Endometrium (tissue), 2 donors: ENCODE results near the gene C8G.

Source experiments
- FAIRE-seq: peaks from 2 replicates; lab custom pipeline; 2012; peaks lifted over from hg19 to GRCh38; lab: Jason Lieb, UNC
- donor health status: control.
- donor health status: control.

The C8G gene

DNA sequence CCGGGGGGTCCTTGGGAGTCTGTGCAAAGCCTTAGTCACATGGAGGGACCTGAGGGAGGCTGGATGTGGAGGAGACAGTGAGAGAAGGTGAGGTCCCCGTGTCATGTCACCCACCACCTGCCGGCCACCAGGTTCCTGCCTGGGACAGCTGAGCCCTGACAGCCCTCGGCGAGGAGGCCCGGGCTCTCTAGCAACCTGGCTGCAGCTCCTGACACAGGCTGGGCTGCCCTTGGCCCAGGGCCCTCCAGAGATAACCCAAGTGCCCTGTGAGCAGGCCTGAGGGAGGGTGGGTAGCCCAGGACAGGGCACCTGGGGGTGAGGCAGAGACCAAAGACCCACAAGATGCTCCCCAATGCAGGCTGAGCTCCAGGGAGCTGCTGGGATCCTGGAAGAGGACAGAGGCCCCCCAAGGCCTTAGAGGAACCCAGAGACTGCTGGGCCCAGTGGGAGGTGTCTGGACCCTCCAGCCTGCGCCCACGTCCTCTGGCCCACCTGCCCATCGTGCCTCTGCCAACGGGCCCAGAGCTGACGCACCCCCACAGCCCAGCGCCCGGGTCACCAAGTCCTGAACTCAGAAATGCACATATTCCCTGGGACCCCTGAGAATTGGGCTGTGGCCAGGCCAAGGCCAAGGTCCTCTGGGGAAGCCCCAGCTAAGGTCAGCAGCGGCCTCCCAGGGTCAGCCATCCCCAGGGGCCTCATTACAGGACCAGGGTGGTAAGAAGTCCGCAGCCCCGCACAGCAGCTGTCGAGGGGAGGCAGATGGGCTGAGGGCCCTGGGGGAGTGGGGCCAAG lies 23.5 kb downstream of the C8G start:
- FAIRE-seq: no peak

DNA sequence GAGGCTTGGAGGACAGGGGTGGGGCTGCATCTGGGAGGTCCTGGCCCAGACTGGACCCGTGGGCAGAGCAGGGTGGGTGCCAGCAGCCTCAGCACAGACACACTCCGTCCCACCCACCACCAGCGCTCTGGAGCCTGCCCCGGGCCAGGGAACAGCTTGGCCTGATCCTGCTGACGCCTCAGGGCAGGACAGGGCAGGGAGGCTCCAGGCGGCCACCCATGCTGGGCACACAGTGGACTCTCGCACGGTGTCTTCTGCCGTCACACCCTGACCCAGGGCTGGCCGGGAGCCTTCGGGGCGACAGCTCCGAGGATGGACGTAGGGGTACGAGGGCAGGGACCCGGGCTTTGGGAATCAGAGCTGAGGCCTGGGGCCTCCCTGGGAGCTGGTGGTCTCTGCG lies 24.1 kb downstream of the C8G start:
- no peak for FAIRE-seq

DNA sequence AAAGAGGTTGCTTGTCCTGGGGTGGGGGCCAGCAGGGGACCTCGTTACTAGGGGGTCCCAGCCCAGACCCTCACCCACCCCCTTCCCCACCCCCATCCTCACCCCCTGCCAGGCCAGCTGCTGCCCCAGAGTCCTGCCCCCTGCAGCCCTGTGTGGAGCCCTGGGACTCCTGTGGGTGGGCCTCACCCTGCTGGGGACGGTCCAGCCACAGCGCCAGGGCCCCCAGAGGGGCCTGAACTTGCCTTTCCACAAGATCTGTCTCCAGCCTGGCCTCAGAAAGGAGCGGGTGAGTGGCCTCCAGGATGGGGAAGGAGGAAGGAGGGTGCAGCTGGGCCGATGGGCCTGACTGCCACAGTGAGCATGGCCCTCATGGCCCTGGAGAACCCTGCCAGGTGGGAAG lies 24.7 kb downstream of the C8G start:
- FAIRE-seq: no peak

DNA sequence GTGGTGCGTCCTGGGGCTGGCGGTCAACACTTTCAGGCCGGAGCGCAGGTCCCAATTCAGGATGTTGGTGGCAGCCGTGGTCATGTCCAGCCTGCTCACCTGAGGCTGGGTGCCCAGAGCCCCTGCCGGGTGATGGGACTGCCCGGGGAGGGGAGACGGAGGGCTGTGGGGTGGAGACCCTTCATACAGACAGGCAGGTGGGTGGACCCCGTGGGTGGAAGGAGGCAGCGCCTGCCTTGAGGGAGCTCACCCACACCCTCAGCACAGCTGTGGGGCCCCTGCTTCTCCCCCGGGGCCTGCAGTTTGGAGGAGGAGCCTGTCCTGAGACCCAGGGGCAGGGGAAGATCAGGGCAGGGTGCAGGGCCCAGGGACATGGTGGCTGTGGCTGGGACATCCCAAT lies 25.3 kb downstream of the C8G start:
- FAIRE-seq: no peak

DNA sequence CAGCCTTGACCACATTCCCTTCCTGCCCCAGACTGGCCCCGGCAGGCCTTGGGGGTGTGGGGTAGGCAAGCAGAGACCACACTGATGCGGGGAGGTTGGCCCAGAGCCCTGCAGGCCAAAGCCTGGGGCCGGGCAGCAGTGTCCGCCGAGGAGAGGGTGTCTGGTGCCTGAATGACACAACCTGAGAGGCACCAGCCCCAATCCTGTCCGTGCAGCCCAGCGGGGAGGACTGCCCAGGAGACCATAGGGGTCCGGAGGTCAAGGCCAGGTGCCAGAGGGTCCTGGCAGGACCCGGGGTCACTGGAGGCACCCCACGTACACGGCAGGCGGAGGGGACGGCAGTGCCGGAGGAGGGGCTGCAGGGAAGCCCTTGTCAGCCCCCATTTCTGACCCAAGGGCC lies 26.7 kb downstream of the C8G start:
- FAIRE-seq: no peak

DNA sequence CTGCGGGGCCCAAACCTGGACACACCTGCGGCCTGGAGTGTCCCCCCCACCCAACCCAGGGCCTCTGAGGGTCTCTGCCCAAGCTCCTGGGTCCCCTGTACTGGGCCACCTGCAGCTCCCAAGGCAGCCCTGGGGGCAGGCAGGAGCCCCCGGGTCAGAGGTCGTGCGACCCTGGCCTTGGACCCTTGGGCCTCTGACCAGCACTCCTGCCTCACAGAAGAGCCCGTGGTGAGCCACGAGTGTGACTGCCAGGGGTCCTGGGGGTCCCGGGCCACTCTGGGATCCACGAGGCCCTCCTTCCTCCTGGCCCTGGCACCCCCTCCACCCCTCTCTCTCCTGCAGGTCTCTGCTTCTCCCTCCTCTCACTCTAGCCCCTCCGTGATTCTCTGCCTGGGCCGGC lies 27.3 kb downstream of the C8G start:
- no peak for FAIRE-seq

DNA sequence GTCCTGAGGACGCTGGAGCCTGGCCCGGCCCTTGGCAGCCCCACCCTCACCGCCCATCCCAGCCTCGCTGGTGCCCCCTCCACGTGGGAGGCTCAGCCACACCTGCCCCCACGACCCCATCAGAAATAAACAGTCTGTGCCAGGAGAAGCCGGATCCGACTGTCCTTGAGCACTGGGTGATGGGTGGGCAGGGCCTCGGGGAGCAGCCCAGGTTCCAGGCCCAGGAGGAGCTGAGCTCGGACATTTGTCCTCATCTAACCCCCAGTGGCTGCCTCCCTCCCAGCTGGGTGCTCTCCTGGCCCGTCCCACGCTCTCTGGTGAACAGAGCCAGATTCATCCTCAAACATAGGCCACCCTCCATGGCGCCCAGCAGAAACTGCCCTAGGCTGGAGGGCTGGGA lies 27.7 kb downstream of the C8G start:
- FAIRE-seq: no peak

DNA sequence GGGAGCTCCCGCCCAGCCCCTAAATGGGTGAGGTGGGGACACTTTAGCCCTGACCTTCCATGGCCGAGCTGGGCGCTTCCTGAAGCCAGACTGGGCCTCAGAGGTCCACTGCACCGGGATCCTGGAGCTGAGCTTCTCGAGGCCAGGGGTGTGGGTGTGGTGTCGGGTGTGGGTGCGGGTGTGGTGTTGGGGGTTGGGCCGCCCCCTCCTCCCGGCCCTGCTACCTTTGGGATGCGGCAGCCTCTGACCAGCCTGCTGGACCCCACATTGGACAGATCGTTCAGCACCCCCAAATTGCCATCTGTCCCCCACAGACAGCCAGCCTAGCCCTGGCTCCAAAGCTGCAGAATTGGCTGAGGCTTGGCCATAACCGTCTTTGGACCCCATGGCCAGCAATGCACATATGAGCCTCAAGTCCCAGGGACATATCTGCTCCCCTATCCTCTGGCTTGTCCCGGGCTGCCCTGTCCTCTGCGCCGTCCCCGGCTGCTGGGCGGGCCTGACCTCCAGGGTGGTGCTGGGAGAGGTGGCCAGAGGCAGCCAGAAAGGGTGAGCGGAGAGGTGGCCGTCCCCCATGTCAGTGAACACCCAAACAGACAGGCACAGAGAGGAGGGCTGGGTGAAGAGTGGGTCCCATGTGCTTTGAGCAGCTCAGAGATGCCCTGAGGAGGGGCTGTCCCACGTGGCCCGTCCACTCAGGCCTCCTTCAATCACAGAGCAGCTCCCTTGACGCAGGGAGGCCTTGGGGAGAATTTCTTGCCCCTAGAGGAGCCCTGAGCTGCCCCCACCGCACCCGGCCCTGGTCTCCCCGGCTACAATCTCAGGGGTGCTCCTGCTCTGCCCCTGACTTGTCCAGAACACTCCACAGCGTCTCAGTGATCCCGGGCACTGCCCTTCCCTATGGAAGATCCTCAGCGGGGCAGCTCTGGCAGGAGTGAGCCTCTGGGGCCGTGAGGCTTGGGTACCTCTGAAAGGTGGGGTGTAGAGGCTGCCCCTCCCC lies 28.9 kb downstream of the C8G start:
- FAIRE-seq: no peak

DNA sequence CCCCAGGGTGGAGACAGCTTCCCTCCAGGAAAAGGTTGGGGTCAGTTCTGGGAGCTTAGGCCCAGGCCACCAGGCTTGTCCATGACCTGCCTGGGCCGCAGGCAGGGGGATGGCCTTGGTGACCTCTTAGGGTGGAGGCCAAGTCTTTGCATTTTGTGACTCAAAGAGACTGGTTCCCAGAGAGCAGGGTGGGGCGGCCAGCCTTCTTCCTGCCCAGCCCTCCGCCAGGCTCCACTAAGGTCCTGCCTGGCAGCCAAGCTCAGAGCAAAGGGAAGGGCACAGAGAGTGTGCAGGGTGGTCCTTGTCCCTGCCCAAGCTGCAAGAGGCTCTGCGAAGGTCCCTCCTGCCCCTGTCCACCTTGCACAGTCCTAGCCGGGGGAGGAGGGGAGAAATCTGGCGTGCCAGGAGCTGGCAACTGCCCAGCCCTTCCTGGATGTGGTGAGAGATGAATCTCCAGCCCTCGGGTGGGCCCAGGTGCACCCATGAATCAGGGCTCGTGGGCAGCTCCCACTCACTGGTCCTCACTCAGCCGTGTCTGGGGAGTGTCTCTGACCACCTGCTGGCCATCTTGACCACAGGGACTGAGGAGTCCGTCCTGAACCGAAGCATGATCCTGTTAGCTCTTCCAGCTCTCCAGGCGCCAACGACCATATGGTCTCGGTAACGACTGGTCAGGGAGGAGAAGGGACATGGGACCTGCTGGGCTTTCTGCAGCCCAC lies 29.9 kb downstream of the C8G start:
- no peak for FAIRE-seq

DNA sequence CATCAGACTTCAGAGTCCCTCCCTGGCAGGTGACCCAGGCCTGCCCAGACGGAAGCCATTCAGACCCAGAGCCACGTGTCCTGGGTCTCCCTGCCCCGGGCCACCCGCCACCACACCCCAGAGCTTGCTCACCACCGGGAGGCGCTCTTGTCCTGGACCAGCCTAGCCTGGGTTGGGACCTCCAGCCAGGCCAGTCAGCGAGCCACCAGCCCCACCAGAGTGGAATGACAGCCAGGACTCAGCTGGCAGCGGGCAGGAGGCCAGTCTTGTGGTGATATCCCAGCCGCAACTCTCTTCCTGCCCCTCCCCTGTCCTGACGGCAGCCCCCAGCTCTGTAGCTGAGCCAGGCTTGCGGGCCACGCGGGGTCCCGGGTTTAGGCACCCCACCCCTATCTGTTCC lies 30.6 kb downstream of the C8G start:
- FAIRE-seq: no peak

DNA sequence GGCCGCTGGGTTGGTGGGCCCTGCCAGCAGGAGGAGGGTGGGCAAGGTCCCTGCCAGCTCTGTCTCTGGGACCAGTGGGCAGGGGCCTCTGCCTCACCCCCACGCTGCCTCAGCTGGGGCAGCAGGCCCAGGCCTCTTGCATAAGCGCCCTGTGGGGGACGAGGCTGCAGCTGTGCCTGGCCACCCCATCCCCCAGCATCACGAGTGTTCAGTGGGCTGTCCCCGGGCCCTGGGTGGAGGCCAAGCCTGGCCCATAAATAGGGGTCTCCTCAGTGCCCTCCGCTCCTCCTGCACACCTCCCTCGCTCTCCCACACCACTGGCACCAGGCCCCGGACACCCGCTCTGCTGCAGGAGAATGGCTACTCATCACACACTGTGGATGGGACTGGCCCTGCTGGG lies 32.2 kb downstream of the C8G start, which contains the start of gene PTGDS:
TSS of gene PTGDS (plus strand) at position 282 of the 400 bp plus-strand sequence. CDS start at position 357, 75 bp downstream.
- no peak for FAIRE-seq

DNA sequence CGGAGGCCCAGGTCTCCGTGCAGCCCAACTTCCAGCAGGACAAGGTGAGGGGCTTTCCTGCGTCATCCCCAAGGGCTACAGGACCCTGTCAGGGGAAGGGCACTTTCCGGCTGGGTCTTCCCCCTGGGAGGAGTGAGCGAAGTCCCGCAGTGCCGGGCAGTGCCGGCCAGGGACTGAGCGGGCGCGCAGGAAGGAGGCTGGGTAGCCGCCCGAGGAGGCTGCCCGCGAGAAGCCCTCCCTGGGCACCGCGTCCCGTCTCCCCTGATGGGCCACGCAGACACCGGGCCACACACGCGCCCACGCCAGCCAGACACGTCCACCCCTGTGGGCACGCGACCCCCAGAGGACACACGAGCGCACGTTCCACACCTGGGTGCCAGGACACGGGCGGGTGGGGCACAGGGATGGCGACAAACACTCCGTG lies 32.6 kb downstream of the C8G start:
- no peak for FAIRE-seq

DNA sequence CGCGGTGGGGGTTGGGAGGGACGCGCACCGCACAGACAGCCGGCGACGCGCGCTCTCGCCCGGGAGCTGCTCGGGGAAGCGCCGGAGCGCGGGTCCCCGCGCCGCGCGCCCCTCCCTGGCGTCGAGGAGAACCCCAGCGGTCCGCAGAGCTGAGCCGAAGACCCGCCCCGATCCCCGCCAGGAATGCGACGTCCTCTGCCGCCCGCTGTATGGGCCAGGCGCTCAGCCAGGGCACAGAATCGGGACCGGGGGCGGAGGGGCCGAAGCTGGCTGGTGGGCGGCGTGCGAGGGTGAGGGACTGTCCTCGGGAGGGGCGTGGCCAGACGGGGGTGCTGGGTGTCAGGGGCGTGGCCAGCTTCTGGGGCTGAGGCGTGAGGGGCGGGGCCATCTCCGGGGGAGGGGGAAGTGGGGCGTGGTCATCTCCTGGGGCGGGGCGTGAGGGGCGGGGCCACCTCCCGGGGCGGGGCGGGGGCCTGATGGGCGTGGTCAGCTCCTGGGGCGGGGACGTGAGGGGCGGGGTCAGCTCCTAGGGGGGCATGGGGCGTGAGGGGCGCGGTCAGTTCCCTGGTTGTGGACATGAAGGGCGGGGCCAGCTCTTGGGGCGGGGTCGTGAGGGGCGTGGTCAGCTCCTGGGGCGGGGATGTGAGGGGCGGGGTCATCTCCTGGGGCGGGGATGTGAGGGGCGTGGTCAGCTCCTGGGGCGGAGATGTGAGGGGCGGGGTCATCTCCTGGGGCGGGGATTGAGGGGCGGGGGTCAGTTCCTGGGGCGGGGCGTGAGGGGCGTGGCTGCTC lies 33.2 kb downstream of the C8G start:
- FAIRE-seq: no peak

DNA sequence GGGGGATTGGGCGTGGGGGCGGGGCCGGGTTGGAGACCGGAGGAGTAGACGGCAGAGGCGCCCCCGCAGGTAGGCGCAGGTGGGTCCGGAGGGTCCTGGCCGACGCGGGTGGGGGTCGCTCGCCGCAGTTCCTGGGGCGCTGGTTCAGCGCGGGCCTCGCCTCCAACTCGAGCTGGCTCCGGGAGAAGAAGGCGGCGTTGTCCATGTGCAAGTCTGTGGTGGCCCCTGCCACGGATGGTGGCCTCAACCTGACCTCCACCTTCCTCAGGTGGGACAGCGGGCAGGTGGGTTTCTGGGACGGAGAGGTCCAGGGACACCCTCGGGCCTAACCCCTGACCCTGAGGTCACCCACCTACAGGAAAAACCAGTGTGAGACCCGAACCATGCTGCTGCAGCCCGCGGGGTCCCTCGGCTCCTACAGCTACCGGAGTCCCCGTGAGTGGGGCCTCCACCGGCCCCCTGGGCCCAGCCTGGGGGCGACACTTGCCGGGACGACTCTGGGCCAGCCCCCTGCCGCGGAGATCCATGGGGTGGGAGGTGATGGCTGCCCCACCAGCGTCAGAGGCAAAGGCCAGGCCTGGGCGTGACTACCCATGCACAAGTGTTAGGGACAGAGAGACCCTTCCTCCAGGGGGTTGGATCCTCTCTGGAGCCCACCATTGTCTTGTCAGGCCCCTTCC lies 34.0 kb downstream of the C8G start:
- FAIRE-seq: no peak

DNA sequence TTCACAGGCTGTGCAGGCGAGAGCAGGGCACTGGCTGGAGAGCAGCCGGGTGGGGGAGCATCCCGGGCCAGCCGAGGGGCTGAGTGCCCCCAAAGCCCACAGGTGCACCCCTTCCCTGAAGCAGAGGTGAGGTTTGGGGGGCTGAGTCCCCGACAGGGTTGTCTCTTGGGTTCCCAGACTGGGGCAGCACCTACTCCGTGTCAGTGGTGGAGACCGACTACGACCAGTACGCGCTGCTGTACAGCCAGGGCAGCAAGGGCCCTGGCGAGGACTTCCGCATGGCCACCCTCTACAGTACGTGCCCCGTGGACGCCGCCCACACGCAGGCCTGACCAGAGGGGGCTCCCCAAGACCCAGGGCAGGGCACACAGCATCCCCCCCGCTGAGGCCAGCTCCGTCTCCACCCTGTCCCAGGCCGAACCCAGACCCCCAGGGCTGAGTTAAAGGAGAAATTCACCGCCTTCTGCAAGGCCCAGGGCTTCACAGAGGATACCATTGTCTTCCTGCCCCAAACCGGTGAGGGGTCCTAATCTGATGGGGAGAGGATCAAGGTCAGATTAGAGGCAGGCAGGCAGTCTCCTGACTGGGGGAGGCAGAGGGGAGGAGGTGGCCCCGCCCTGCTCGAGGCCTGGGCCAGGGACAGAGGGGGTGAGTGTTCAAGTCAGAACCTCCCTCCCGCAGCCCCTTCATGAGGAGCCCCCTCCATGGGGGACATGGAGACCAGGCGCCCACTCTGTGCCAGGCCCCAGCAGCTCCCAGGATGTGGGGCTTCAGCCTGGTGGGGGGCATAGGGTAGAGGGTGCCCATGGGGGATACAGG lies 34.9 kb downstream of the C8G start:
- no peak for FAIRE-seq

DNA sequence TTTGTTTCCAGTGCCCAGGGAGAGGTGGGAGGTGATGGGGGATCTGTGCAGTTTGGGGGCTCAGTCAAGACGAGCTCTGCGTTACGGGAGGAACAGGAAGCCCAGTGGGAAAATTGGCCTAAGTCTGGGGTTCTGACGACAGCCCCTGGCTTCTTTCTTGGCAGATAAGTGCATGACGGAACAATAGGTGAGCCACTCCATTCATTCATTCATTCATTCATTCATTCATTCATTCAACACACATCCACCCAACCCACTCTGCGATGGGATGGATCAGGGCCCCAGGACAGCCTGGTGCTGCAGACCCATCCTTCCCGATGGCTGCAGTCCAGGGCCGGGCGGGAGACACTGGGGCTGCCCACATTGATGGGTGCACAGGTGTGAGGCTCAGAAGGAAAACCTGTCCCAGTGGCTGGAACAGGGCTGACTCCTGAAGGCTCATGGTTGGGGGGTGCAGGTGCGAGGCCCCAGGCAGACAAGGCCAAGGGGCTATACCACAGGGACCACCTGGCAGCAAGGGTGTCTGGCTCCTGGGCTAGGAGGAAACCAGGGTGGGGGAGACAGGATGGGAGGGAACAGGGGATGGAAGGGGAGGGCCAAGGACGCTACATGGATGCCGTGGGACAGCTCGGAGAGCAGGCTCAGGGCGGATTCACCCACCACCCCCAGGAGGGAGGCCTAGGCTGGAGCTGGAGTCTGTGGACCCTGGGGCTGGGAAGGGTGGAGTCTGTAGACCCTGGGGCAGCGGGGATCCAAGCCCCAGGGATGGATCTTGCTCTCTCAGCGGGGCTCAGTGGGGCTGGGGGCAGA lies 35.8 kb downstream of the C8G start:
- no peak for FAIRE-seq

DNA sequence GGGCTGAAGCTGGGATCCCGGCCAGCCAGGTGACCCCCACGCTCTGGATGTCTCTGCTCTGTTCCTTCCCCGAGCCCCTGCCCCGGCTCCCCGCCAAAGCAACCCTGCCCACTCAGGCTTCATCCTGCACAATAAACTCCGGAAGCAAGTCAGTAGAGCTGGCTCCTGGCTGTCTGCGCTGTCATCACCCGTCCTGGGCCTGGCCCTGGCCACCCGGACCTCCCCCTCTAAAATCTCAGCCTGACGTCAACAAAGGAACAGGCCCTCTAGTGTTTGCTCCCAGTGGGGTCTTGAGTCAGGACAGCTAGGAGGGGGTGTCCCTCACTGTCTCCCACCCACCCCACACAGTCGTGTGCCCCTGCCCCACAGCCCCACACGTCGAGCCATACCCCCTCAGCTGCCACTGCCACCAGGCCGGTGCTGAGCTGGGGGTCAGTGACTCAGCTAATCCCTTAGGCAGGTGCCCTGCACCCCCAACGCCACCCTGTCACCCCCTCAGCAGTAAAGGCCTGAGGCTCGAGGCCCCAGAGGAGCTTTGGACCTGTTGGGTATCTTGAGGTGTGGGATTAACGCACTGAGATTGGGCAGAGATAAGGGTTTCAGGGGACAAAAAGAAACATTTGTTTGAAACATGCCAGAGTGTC lies 36.7 kb downstream of the C8G start:
- FAIRE-seq: no peak

DNA sequence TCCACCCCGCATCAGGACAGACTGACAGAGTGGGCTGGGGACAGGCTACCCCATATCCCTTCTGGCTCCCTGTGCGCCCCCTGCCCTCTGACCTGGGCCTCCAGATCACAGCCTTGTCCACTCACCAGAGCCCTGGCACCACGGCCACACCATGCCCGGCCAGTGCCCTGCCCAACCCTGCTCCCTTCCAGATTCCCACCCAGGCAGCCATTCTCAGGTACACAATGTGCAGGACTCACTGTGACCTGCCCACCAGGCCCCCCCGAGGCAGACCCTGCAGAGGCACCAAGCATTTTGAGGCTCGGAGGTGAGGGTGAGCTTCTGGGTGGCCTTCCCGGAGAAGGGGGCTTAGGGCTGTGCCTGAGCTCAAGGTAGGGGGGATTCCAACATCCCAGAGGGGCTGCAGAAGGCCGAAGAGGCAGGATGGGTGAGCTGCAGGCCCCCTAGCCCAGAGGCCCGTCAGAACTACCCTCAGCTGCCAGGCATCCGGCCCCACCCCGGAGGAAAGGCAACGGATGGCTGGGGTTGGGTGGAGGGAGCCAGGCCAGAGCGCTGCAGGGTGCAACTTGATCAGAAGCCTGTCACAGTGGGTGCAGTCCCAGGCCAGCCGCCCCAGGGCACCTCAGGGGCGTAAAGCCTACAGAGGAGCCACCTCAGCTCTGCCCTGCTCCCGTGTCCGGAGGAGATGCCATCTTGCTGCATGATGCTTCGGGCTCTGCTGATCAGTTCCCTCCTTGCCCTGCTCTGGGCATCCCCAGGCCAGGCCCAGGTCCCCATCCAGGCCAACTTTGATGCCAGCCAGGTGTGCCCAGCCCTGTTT lies 37.4 kb downstream of the C8G start, which contains the start of gene LCNL1:
TSS of gene LCNL1 (plus strand) at position 762 of the 820 bp plus-strand sequence. CDS start 594 bp downstream, outside the sequence.
- FAIRE-seq: no peak
